ENCODE data around the gene PPFIBP2.

PPFIBP2 gene

GRCh38 chr11:7558046-7558445 is 44.2 kb downstream of the PPFIBP2 start:
- no peak for DNase-seq

GRCh38 chr11:7559398-7560283 is 45.8 kb downstream of the PPFIBP2 start:
- no peak for DNase-seq

DNA sequence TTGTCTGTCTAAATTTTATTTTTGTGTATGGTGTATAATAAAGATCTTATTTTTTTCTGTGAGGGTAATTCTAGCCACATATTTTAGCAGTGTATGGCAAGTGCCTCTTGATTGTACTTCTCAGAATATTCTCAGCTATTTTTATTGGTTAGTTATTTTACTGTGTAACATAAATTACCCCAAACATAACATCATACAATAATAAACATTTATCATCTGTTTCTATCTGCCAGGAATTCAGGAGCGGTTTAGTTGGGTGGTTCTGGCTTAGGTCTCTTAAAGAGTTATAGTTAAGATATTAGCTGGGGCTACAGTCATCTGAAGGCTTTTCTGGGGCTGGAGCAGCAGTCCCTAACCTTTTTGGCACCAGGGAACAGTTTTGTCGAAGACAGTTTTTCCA is 47.8 kb downstream of the PPFIBP2 start:
- DNase-seq, result no peak

DNA sequence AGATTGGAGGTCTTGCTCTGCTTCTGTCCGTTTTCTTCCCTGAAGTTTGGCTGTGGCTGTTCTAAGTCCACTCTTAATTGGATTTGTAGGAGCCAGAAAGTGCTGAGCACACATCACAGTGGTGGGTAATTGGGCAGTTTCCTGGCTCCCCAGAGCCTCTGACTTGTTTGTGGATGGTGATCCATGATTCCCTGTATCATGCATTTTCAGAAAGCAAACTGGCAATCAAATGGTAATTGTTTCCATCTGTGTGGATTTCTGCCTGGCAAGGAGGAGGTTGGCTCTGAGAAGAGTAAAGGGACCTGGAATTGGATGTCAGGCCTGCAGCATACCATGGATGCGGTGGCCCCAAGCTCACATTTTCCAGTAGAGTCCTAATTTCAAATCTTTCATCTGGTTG is 49.5 kb downstream of the PPFIBP2 start:
- DNase-seq, result no peak

- no peak for DNase-seq
Observed at GRCh38 chr11:7564803-7565202, 51.0 kb downstream of the PPFIBP2 start.

GRCh38 chr11:7567311-7567710 is 53.5 kb downstream of the PPFIBP2 start:
- no peak for DNase-seq

- no peak for DNase-seq
Observed at GRCh38 chr11:7569044-7569443, 55.2 kb downstream of the PPFIBP2 start.

DNA sequence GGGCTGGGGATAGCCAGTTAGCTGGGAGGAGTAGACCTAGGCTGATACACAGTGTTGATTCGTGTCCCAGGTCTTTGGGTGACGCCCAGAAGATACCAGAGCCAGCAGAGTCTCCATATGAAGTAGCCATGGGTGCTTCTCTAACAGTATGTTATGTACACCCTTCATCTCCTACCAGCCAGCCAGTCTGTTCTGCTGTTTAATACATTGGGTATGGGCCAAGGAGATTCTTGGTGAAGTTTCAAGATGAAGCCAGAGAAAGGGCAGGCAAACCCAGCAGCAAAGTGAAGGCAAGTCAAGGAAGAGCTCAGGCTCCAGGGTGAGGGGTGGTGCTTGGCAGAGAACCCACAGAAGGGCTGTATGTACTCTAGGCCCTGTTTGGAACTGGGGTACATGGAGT is 56.4 kb downstream of the PPFIBP2 start:
- DNase-seq, result no peak

DNA sequence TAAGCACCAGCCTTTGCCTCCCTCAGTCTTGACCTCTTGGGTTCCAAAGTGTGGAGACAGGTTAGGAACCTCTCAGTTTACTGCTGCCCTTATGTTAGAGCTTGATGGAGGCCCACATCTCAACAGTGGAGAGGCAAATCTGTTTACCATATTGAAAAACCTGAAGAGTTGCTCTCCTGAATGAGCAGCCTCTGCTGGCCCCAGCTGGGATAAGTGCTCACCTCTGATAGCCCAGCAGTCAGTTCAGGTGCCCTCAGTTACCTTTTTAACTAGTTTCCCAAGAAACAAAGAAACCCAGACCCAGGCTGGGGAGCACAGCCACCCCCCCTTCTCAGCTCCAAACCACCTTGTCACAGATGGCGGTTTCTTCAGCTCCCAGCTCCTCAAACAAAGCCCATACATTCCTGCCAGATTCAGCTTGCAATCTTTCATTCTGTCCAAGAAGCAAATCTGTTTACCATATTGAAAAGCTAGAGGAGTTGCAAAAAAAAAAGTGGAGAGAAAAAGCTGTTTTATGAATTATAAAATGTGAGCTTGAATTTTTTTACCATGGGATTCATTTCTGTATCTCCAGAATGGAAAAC is 57.2 kb downstream of the PPFIBP2 start:
- no peak for DNase-seq

- DNase-seq, result no peak
Observed at GRCh38 chr11:7571640-7572000, 57.8 kb downstream of the PPFIBP2 start.

DNA sequence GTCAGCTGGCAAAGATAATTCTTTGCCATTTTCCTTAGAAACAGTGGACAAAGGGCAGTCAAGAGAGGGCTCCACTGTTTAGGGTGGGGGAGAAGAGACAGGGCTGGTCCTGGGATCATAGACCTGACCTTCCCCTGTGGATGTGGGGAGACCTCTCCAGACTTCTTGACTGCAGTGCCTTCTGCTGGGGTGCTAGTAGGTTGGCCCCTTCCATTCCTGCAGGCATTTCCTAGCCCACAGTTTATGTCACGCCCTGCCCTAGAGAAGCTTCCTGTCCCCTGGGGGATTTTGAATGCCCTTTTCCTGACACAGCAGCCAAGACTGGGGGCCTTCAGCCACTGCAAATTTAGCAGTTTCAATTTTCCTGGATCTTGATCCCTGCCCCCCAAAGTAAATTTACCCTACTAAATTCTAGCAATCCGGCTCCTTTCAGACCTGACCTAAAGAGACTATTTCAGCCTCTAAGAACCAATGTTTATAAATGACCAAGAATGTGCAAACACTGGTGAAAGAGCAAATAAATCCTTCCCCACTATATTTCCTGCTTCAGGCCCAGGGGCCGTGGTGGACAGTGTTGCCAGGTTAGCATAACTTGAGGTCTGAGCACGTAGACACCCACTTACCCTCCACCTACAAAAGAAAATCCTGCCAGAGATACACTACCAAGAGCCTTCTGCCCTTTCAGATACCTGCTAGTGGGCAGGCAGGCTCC is 58.4 kb downstream of the PPFIBP2 start:
- no peak for DNase-seq

- no peak for DNase-seq
Observed at GRCh38 chr11:7573193-7573557, 59.4 kb downstream of the PPFIBP2 start.

DNA sequence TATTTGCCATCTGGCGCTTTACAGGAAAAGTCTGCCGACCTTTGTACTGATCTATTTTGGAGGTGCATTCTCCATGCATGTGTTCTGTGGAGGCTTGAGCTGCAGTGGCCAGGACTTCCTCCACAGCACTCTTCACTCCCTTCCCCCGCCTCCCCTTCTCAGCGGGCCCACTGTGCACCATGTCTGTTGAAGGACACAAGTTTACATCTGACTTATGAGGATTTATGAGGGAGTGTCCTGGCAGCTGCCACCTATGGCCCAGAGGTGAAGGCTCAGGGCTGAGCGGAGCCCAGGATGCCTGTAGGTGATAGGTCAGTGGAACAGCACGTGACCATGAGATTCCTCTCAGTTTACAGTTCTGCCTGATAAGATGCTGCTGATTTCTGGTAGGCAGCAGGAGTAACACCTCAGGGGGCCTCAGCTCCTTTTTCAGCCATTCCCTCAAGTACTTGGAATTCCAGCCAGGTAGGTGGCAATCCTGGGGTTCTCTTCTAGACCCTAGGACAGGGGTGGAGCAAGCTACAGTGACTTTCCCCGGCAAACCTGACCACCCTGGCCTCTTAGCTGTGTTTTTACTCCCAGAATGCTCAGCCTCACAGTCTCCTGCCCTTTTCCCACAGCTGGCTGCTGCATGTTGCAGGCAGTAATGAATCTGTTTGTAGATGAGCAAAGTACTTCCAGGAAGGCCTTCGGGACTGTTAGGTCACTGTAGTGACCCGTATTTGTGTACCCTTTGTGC is 59.9 kb downstream of the PPFIBP2 start:
- DNase-seq, result no peak

DNA sequence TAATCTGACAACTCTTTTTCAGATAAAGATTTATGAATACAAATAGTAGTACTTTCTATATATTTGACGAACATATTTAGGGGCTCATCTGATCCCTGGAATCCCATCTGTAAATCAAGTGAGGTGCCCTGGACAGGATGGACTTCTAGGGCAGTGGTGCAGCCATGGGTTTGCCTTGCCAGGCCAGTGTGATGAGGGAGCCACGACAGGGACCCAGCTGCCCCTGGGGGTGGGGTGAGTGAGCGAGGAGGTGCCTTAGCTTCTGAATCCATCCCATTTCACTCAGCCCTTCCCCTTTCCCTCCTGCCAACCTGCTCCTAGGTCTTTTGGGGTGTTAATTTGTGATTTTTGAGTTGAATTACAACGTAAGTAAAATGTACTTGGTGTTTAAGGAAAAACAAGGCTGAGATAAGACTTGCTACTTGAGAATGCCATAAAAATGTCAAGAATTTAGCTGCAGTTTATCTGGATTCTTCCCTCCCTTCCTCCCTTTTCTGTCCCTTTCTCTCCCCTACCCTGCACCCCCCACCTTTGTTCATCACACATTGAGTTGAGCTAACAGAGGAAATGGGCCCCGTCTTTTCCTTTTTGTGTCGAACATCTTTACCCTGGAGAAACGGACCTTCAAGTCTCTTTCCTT is 60.8 kb downstream of the PPFIBP2 start:
- no peak for DNase-seq

GRCh38 chr11:7575841-7576725 is 62.3 kb downstream of the PPFIBP2 start:
- DNase-seq, result no peak

DNA sequence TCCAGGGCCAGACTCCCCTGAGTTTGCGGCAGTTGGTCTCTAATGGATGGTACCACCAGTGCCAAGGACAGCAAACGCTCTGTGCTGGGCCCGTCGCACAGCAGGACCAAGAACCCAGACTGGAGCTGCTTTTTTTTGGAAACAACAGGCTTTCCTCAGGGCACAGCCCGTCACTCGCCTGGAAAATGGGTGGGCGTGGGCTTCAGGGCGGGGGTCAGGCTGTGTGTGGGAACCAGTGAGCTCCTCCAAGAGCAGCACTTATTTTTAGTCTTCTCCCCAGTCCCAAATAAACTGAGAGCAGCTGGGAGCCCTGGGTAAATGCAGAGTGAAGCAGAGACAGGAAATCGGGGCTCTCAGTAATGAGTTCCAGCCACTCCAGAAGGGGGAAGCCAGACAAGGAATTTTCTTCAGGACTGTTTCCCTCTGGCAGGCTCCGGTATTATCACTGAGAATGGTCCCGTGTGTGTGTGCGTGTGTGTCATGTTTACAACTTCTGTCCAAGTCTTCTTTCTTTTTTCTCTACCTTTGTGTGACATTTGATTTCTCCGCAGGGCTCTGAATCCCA is 63.0 kb downstream of the PPFIBP2 start:
- DNase-seq, result no peak

- no peak for DNase-seq
Observed at GRCh38 chr11:7577291-7578190, 63.7 kb downstream of the PPFIBP2 start.

DNA sequence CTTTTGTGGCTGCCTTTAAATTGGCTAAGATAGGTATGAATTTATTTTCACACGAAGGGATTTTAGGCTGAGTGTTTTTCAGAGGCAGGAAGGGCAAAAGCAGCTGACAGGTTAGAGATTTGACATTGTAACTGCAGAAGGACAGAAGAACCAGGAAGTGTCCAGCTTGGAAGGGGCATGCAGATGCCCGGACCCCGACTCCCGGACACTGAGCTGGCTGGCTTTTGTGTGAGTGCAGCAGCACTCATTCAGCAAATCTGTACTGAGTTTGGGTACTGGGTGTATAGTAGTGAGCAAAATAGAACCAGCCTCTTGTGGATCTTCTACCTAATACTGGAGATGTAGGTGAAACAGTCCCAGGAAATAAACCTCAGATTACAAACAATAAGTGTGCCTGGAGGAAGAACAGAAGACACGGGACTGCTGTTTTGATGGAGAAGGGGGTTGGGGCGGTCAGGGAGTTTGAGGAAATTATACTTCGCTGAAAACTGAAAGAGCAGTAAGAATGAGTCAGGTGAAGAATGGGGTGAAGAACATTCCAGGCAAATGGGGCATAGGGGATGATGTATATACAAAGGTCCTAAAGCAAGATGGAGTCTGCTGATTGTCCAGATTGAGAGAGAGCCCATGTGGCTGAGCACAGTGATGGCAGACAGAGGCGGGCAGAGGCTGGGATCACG is 64.6 kb downstream of the PPFIBP2 start:
- DNase-seq, result no peak

DNA sequence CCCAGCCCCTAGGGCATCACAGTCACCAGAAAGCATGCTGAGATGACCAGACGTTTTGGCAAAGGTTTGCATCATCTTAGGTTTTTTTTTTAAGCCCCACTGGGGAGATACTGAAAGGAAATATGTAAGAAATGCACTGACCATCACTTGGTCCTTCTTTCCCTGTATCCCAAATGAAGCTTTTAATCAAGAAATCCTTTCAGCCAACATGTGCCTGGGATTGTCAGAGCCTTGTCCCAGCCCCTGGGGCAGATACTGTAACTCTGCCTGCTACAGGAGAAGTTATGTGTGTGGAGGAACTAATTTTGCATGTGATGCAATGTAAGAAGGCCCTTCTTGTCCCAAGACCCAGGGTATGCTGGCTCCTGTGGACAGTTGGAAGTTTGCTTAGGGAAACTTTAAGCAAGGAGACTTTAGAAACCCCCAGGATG is 65.6 kb downstream of the PPFIBP2 start:
- no peak for DNase-seq
